ENCODE measurements around the gene PLXNB2. TPM values are rescaled to one million over a fixed set of nuclear protein-coding genes. Genes with fewer than 3 reads are reported as not detected.

The PLXNB2 gene
- total RNA-seq, 5 donors from 2014 or later (not counting 1 experiment from before 2014, with no cell fraction given), result 4.3 to 11.8 (median 6.5) TPM

GRCh38 chr22:50243685-50244419 is 63.6 kb downstream of the PLXNB2 start:
- no peaks in the 10 kb centered on the region for H3K9me3 ChIP-seq
- ChIA-PET CTCF (interaction anchor here (0.6 to 2.4 kb wide), 5 partner anchors 47 to 377 kb away, joined by 3 to 8 read pairs (median 4); partner anchors contain the start of gene SCO2 (in 1 of the 2)), POLR2A (interaction anchor here in 1 of 2 donors (0.5 kb wide), 2 partner anchors 111 to 283 kb away, joined by 3 to 4 read pairs; no protein-coding TSS in a partner anchor)
- Mint-ChIP-seq H3K36me3 (peaks cover 19% of the 10 kb centered on the region), H3K27me3 (no peaks in the 10 kb centered on the region), H3K9me3 (no peaks in the 10 kb centered on the region), H3K4me1 (peaks cover 44 to 49% (median 44%) of the 10 kb centered on the region in 3 donors), H3K4me3 (peak overlapping the region; percentile 91 to 97 (median 95)), H3K27ac (peak overlapping the region; percentile 99 to 100)
- H3K36me3 ChIP-seq (ENCODE audit: control insufficient read depth in 2 of 2, extremely low read depth in 1 of 2, insufficient read depth in 1 of 2, low read length in 1 of 2), result peaks cover 14 to 38% of the 10 kb centered on the region in 2 donors
- DNase-seq (no peak), ATAC-seq (replicated peaks in 1 of 4) (peak in 3 of 4 experiments; percentile 49 to 58 (median 52))
- peak overlapping the region; percentile 77 to 82 for H3K4me3 ChIP-seq (ENCODE audit: control insufficient read depth in 1 of 2, extremely low read depth in 1 of 2, low read length in 1 of 2)
- peak overlapping the region; percentile 91 for H3K27ac ChIP-seq (ENCODE audit: low read length)
- 13% methylated on average over 19 of the region's 27 CpGs for WGBS (ENCODE audit: insufficient coverage)
- peaks cover 16 to 78% of the 10 kb centered on the region in 2 experiments for H3K4me1 ChIP-seq (ENCODE audit: control insufficient read depth in 1 of 2, extremely low read depth in 1 of 2, insufficient read depth in 2 of 2, low read length in 2 of 2)
- H3K27me3 ChIP-seq (replicated peaks in 1 of 2; ENCODE audit: control insufficient read depth in 2 of 2, extremely low read depth in 1 of 2, insufficient read depth in 2 of 2, low read length in 1 of 2), result no peaks in the 10 kb centered on the region

DNA sequence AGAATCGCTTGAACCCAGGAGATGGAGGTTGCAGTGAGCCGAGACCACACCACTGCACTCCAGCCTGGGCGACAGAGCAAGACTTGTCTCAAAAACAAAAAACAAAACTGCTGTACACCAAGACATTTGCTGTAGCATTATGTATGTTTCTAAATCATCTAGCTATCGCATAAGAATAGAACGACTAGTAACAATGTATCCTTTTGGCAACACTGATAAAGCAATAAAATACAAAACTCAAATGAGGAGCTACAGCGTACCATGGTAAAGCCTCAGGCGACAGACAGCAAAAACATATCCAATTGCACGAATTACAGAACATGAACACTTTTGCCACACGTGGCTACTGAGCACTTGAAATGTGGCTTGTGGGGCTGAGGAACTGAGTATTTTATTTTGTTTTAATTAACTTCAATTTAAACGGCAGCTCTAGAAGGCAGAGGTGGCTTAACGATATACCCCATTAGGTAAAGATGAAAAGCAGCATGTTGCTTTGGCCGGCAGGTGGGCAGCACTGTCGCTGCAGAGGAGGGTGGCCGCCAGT is 65.0 kb downstream of the PLXNB2 start:
- CTCF ChIA-PET, result interaction anchor here (0.7 to 2.4 kb wide), 7 partner anchors 10 to 475 kb away, joined by 3 to 5 read pairs (median 3); partner anchors contain the start of genes LMF2 (in 1 of the 2) and NCAPH2 (in 1 of the 2)
- Histone ChIP-seq H3K27me3 (replicated peaks in 1 of 2; ENCODE audit: control insufficient read depth in 2 of 2, extremely low read depth in 1 of 2, insufficient read depth in 2 of 2, low read length in 1 of 2) (no peaks in the 10 kb centered on the region), H3K36me3 (ENCODE audit: control insufficient read depth in 2 of 2, extremely low read depth in 1 of 2, insufficient read depth in 1 of 2, low read length in 1 of 2) (peaks cover 9 to 39% of the 10 kb centered on the region in 2 donors), H3K27ac (ENCODE audit: low read length) (no peak overlapping the region), H3K4me3 (ENCODE audit: control insufficient read depth in 1 of 2, extremely low read depth in 1 of 2, low read length in 1 of 2) (peak overlapping the region; percentile 24 to 82), H3K4me1 (ENCODE audit: control insufficient read depth in 1 of 2, extremely low read depth in 1 of 2, insufficient read depth in 2 of 2, low read length in 2 of 2) (peaks cover 16 to 66% of the 10 kb centered on the region in 2 experiments), H3K9me3 (no peaks in the 10 kb centered on the region)
- no peak for ATAC-seq (replicated peaks in 1 of 4)
- peak overlapping the region; percentile 91 to 97 (median 95) for H3K4me3 Mint-ChIP-seq
- POLR2A ChIA-PET, result interaction anchor here in 1 of 2 donors (0.7 kb wide), 1 partner anchor 99 kb away, joined by 4 read pairs; no protein-coding TSS in a partner anchor
- peaks cover 16% of the 10 kb centered on the region for H3K36me3 Mint-ChIP-seq
- H3K9me3 Mint-ChIP-seq, result no peaks in the 10 kb centered on the region
- no peak for DNase-seq
- H3K27me3 Mint-ChIP-seq, result no peaks in the 10 kb centered on the region
- peak overlapping the region; percentile 52 to 66 for H3K27ac Mint-ChIP-seq
- peaks cover 42 to 49% (median 44%) of the 10 kb centered on the region in 3 donors for H3K4me1 Mint-ChIP-seq
- WGBS (ENCODE audit: insufficient coverage), result 83% methylated on average over 2 of the region's 14 CpGs

DNA sequence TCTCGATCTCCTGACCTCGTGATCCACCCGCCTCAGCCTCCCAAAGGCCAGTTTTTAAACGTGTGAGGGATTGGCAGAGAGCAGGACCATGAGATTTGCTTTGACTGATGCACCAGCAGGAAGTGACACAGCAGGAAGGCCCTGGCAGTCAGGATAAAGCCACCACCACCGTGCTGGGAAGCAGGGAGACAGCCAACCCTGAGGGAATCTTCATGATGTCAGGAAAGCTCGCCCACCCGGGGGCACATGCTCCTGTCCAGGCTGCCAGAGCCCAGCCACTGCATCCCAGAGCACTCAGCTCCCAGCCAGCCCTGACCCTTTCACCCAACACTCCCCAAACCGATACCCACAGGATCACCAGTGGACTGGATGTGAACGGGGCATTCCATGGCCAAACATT is 68.7 kb downstream of the PLXNB2 start:
- WGBS (ENCODE audit: insufficient coverage), result 87% methylated on average over 7 of the region's 9 CpGs
- DNase-seq (no peak), ATAC-seq (replicated peaks in 1 of 4) (no peak)
- Histone ChIP-seq H3K4me1 (ENCODE audit: control insufficient read depth in 1 of 2, extremely low read depth in 1 of 2, insufficient read depth in 2 of 2, low read length in 2 of 2) (peaks cover 13 to 51% of the 10 kb centered on the region in 2 experiments), H3K36me3 (ENCODE audit: control insufficient read depth in 2 of 2, extremely low read depth in 1 of 2, insufficient read depth in 1 of 2, low read length in 1 of 2) (peaks cover 10 to 39% of the 10 kb centered on the region in 2 donors), H3K27ac (ENCODE audit: low read length) (no peak overlapping the region), H3K9me3 (no peaks in the 10 kb centered on the region), H3K27me3 (replicated peaks in 1 of 2; ENCODE audit: control insufficient read depth in 2 of 2, extremely low read depth in 1 of 2, insufficient read depth in 2 of 2, low read length in 1 of 2) (no peaks in the 10 kb centered on the region), H3K4me3 (ENCODE audit: control insufficient read depth in 1 of 2, extremely low read depth in 1 of 2, low read length in 1 of 2) (no peak overlapping the region)
- H3K27ac Mint-ChIP-seq, result no peak overlapping the region
- H3K36me3 Mint-ChIP-seq, result peaks cover 24% of the 10 kb centered on the region
- POLR2A ChIA-PET, result interaction anchor here in 1 of 2 donors (0.5 kb wide), 1 partner anchor 163 kb away, joined by 5 read pairs; no protein-coding TSS in a partner anchor
- H3K4me3 Mint-ChIP-seq, result no peak overlapping the region
- peaks cover 41 to 48% (median 46%) of the 10 kb centered on the region in 3 donors for H3K4me1 Mint-ChIP-seq
- CTCF ChIA-PET, result interaction anchor here in 1 of 2 donors (1.0 kb wide), 1 partner anchor 29 kb away, joined by 3 read pairs; no protein-coding TSS in a partner anchor
- no peaks in the 10 kb centered on the region for H3K9me3 Mint-ChIP-seq
- no peaks in the 10 kb centered on the region for H3K27me3 Mint-ChIP-seq

- DNase-seq (no peak), ATAC-seq (replicated peaks in 1 of 4) (no peak)
- no peak overlapping the region for H3K4me3 ChIP-seq (ENCODE audit: control insufficient read depth in 1 of 2, extremely low read depth in 1 of 2, low read length in 1 of 2)
- H3K27ac ChIP-seq (ENCODE audit: low read length), result no peak overlapping the region
- no peak overlapping the region for H3K27ac Mint-ChIP-seq
- peaks cover 0 to 35% of the 10 kb centered on the region in 2 experiments for H3K4me1 ChIP-seq (ENCODE audit: control insufficient read depth in 1 of 2, extremely low read depth in 1 of 2, insufficient read depth in 2 of 2, low read length in 2 of 2)
- no peak overlapping the region for H3K4me3 Mint-ChIP-seq
- H3K27me3 Mint-ChIP-seq, result no peaks in the 10 kb centered on the region
- POLR2A ChIA-PET, result no interaction called here
- WGBS (ENCODE audit: insufficient coverage), result 75% methylated on average over 7 of the region's 11 CpGs
- no peaks in the 10 kb centered on the region for H3K9me3 ChIP-seq
- no peaks in the 10 kb centered on the region for H3K27me3 ChIP-seq (replicated peaks in 1 of 2; ENCODE audit: control insufficient read depth in 2 of 2, extremely low read depth in 1 of 2, insufficient read depth in 2 of 2, low read length in 1 of 2)
- peaks cover 30 to 35% (median 31%) of the 10 kb centered on the region in 3 donors for H3K4me1 Mint-ChIP-seq
- CTCF ChIA-PET, result interaction anchor here in 1 of 2 donors (0.6 kb wide), 1 partner anchor 90 kb away, joined by 6 read pairs; the partner anchor contains the start of gene DENND6B
- H3K36me3 ChIP-seq (ENCODE audit: control insufficient read depth in 2 of 2, extremely low read depth in 1 of 2, insufficient read depth in 1 of 2, low read length in 1 of 2), result peaks cover 24 to 51% of the 10 kb centered on the region in 2 donors
- peaks cover 25% of the 10 kb centered on the region for H3K36me3 Mint-ChIP-seq
- H3K9me3 Mint-ChIP-seq, result no peaks in the 10 kb centered on the region
Observed at GRCh38 chr22:50236731-50237409, 70.6 kb downstream of the PLXNB2 start.

DNA sequence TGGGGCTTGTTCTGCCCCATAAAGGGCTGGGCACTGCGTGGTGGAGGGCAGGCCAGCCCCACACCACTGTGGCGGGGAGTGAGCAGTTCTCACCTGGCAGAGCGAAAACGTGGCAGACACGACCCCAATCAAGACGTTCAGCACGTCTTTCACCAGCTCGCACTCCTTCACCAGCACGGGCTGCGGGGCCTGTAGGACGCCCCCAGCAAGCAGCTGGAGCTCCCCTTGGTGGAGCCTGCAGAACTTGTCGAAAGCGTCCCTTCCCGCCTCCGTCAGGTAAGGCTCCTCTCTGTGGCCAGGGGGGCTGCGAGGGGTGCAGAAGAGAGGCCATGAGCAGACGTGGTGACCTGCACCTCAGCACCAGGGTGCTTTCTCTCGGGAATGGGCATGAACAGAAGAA is 74.2 kb downstream of the PLXNB2 start:
- H3K36me3 Mint-ChIP-seq, result peaks cover 28% of the 10 kb centered on the region
- peaks cover 18 to 26% (median 23%) of the 10 kb centered on the region in 3 donors for H3K4me1 Mint-ChIP-seq
- H3K27ac Mint-ChIP-seq, result no peak overlapping the region
- WGBS (ENCODE audit: insufficient coverage), result 97% methylated on average over 18 of the region's 18 CpGs
- H3K4me3 Mint-ChIP-seq, result no peak overlapping the region
- H3K9me3 ChIP-seq, result no peaks in the 10 kb centered on the region
- ATAC-seq (replicated peaks in 1 of 4), result no peak
- peaks cover 0 to 19% of the 10 kb centered on the region in 2 experiments for H3K4me1 ChIP-seq (ENCODE audit: control insufficient read depth in 1 of 2, extremely low read depth in 1 of 2, insufficient read depth in 2 of 2, low read length in 2 of 2)
- H3K27me3 Mint-ChIP-seq, result no peaks in the 10 kb centered on the region
- POLR2A ChIA-PET, result no interaction called here
- no peak overlapping the region for H3K4me3 ChIP-seq (ENCODE audit: control insufficient read depth in 1 of 2, extremely low read depth in 1 of 2, low read length in 1 of 2)
- no peaks in the 10 kb centered on the region for H3K27me3 ChIP-seq (replicated peaks in 1 of 2; ENCODE audit: control insufficient read depth in 2 of 2, extremely low read depth in 1 of 2, insufficient read depth in 2 of 2, low read length in 1 of 2)
- H3K36me3 ChIP-seq (ENCODE audit: control insufficient read depth in 2 of 2, extremely low read depth in 1 of 2, insufficient read depth in 1 of 2, low read length in 1 of 2), result peaks cover 24 to 53% of the 10 kb centered on the region in 2 donors
- DNase-seq, result no peak
- no peak overlapping the region for H3K27ac ChIP-seq (ENCODE audit: low read length)
- no peaks in the 10 kb centered on the region for H3K9me3 Mint-ChIP-seq
- CTCF ChIA-PET, result no interaction called here
